Endothelial cell of umbilical vein (primary cell): ENCODE data around the gene PDLIM4.

Experiments
- GATA2 ChIP-seq: IDR thresholded peaks from 2 replicates; pipeline ENCODE4 v1.7.0; 2011; ENCODE audit warnings: low read depth, mild to moderate bottlenecking, moderate library complexity, mixed read lengths, low read length; ENCODE audit not compliant: insufficient read length, insufficient read depth
- TF ChIP-seq, protein P1 (sequence below), 2 donors: IDR thresholded peaks; 1 replicate in 1 of 2; 2 replicates in 1 of 2; pipeline ENCODE4 v1.5.1; 2011; ENCODE audit warnings: low read length in 2 of 2, mild to moderate bottlenecking in 2 of 2, moderate library complexity in 2 of 2, control low read depth in 1 of 2, inconsistent platforms in 1 of 2, low read depth in 1 of 2; ENCODE audit not compliant: insufficient read depth in 1 of 2; ENCODE audit errors: extremely low read depth in 1 of 2

DNA sequence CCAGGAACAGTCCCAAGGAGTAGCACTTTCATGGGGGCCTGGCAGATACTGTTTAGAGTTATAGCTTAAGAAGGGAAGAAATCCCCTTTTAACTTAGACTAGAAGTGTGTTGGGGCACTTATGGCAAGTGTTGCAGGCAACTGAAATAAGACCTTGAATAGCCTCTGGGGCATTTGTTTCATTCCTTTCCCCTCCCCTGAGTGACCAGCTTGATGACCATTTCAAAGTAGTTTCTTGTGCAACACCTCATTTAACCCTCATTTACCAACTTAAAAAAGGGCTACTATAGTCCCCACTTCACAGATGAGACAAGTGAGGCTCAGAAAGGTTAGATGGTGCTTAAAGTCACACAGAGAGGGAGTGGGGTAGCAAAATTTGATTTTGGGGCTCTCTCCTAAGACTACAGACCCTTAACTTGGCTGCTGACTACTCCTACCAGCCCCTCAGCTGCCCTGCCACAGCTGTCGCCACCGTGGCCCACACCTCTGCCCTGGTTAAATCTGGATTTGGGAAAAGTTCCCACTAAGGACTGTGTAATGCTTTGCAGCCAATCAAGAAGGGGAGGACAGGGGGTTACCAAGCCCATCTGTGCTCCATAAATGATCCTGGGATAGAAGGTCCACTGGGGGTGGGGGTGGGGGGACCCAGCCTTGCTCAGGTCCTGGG, 5.5 kb downstream of the PDLIM4 start:
- no peak for TF ChIP-seq GATA2
- TF ChIP-seq, protein P1, sequence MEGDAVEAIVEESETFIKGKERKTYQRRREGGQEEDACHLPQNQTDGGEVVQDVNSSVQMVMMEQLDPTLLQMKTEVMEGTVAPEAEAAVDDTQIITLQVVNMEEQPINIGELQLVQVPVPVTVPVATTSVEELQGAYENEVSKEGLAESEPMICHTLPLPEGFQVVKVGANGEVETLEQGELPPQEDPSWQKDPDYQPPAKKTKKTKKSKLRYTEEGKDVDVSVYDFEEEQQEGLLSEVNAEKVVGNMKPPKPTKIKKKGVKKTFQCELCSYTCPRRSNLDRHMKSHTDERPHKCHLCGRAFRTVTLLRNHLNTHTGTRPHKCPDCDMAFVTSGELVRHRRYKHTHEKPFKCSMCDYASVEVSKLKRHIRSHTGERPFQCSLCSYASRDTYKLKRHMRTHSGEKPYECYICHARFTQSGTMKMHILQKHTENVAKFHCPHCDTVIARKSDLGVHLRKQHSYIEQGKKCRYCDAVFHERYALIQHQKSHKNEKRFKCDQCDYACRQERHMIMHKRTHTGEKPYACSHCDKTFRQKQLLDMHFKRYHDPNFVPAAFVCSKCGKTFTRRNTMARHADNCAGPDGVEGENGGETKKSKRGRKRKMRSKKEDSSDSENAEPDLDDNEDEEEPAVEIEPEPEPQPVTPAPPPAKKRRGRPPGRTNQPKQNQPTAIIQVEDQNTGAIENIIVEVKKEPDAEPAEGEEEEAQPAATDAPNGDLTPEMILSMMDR (IDR thresholded peaks at IDR 0.05; ENCODE audit: extremely low read depth in 1 of 2, insufficient read depth in 1 of 2, low read depth in 1 of 2, low read length in 2 of 2), result no peak
